Measurements from ENCODE around the gene TMEM190. TPM values are rescaled to one million over a fixed set of nuclear protein-coding genes. Genes with fewer than 3 reads are reported as not detected.
A peak's percentile ranks its signal among the peaks of the same experiment; 100 is the strongest.

TMEM190 gene
- total RNA-seq, 1 experiment from 2014 or later = not detected

GRCh38 chr19:55410168-55410567 is 33.5 kb downstream of the TMEM190 start:
- CTCF ChIA-PET = no interaction called here

GRCh38 chr19:55418185-55418584 is 41.6 kb downstream of the TMEM190 start:
- CTCF ChIA-PET = interaction anchor here (0.5 to 1.6 kb wide), 5 partner anchors 11 to 277 kb away, joined by 3 to 11 read pairs (median 7); partner anchors contain the start of gene UBE2S
- TF ChIP-seq CTCF (conservative IDR thresholded peaks at IDR 0.05; ENCODE audit: low read depth, low read length) (peak; percentile 85), EZH2 (IDR thresholded peaks at IDR 0.05; ENCODE audit: borderline replicate concordance, low read depth, low read length, poor library complexity, severe bottlenecking) (no peak)
- no peaks in the 10 kb centered on the region for H3K4me1 ChIP-seq (ENCODE audit: insufficient read depth, low read length, poor library complexity, severe bottlenecking)
- POLR2A ChIA-PET (ENCODE audit: low non-redundant PET) = no interaction called here
- no peaks in the 10 kb centered on the region for H3K9me3 ChIP-seq (ENCODE audit: low read depth, low read length, poor library complexity, severe bottlenecking)
- no peak overlapping the region for H3K4me3 ChIP-seq (ENCODE audit: low read depth, low read length, poor library complexity, severe bottlenecking)
- H3K27ac ChIP-seq (ENCODE audit: low read depth, low read length, poor library complexity, severe bottlenecking) = no peak overlapping the region
- BruUV-seq (replicated peaks) = no TSS peak
- H3K36me3 ChIP-seq (ENCODE audit: insufficient read depth, low read length, poor library complexity, severe bottlenecking) = no peaks in the 10 kb centered on the region
- intact Hi-C loops (cut with micrococcal nuclease; ENCODE audit: unreplicated experiment) = loop anchor here (1.0 to 5.0 kb wide), 2 partner anchors 126 to 277 kb away; no protein-coding TSS in a partner anchor
- DNase-seq (ENCODE audit: low spot score) = peak; percentile 87
- H3K27me3 ChIP-seq (replicated peaks; ENCODE audit: insufficient read depth, low read depth, low read length, poor library complexity) = no peaks in the 10 kb centered on the region

More at GRCh38 chr19:55410168-55410567, 33.5 kb downstream of the TMEM190 start:
- Histone ChIP-seq H3K27me3 (replicated peaks; ENCODE audit: insufficient read depth, low read depth, low read length, poor library complexity) (no peaks in the 10 kb centered on the region), H3K4me1 (ENCODE audit: insufficient read depth, low read length, poor library complexity, severe bottlenecking) (peaks cover 11% of the 10 kb centered on the region), H3K36me3 (ENCODE audit: insufficient read depth, low read length, poor library complexity, severe bottlenecking) (peaks cover 17% of the 10 kb centered on the region), H3K4me3 (ENCODE audit: low read depth, low read length, poor library complexity, severe bottlenecking) (no peak overlapping the region), H3K9me3 (ENCODE audit: low read depth, low read length, poor library complexity, severe bottlenecking) (no peaks in the 10 kb centered on the region), H3K27ac (ENCODE audit: low read depth, low read length, poor library complexity, severe bottlenecking) (no peak overlapping the region)
- no TSS peak for BruUV-seq (replicated peaks)
- intact Hi-C loops (cut with micrococcal nuclease; ENCODE audit: unreplicated experiment) = no loop called here
- TF ChIP-seq CTCF (conservative IDR thresholded peaks at IDR 0.05; ENCODE audit: low read depth, low read length) (no peak), EZH2 (IDR thresholded peaks at IDR 0.05; ENCODE audit: borderline replicate concordance, low read depth, low read length, poor library complexity, severe bottlenecking) (no peak)
- POLR2A ChIA-PET (ENCODE audit: low non-redundant PET) = no interaction called here
- no peak for DNase-seq (ENCODE audit: low spot score)

GRCh38 chr19:55419103-55419502 is 42.5 kb downstream of the TMEM190 start:
- intact Hi-C loops (cut with micrococcal nuclease; ENCODE audit: unreplicated experiment) = loop anchor here (5.0 kb wide), 1 partner anchor 127 kb away; no protein-coding TSS in a partner anchor
- Histone ChIP-seq H3K4me3 (ENCODE audit: low read depth, low read length, poor library complexity, severe bottlenecking) (no peak overlapping the region), H3K36me3 (ENCODE audit: insufficient read depth, low read length, poor library complexity, severe bottlenecking) (no peaks in the 10 kb centered on the region), H3K27me3 (replicated peaks; ENCODE audit: insufficient read depth, low read depth, low read length, poor library complexity) (no peaks in the 10 kb centered on the region), H3K9me3 (ENCODE audit: low read depth, low read length, poor library complexity, severe bottlenecking) (no peaks in the 10 kb centered on the region), H3K27ac (ENCODE audit: low read depth, low read length, poor library complexity, severe bottlenecking) (no peak overlapping the region), H3K4me1 (ENCODE audit: insufficient read depth, low read length, poor library complexity, severe bottlenecking) (no peaks in the 10 kb centered on the region)
- no TSS peak for BruUV-seq (replicated peaks)
- ChIA-PET CTCF (interaction anchor here (0.6 to 1.6 kb wide), 4 partner anchors 206 to 278 kb away, joined by 3 to 11 read pairs (median 8); no protein-coding TSS in a partner anchor), POLR2A (ENCODE audit: low non-redundant PET) (no interaction called here)
- no peak for DNase-seq (ENCODE audit: low spot score)
- TF ChIP-seq EZH2 (IDR thresholded peaks at IDR 0.05; ENCODE audit: borderline replicate concordance, low read depth, low read length, poor library complexity, severe bottlenecking) (no peak), CTCF (conservative IDR thresholded peaks at IDR 0.05; ENCODE audit: low read depth, low read length) (no peak)

All from A673 (cell line).